Right lung (tissue), 5 donors: Measurements from ENCODE around the gene CHRNB2. TPM values are rescaled to one million over a fixed set of nuclear protein-coding genes. Genes with fewer than 3 reads are reported as not detected.

Experiments used
- DNase-seq, 2 donors: peaks; one replicate each; pipeline ENCODE4 v3.0.0-alpha.2; 2013
- polyA plus RNA-seq, 5 donors: library from polyadenylated mRNA; unstranded; fragments of 120-200 nt; gene quantifications; one replicate each; pipeline versions ENCODE4 v1.2.1 to v1.2.3, GENCODE V29; 2013; ENCODE audit warnings: inconsistent platforms in 1 of 5, low replicate concordance in 1 of 5; ENCODE audit not compliant: insufficient read length in 5 of 5, insufficient read depth in 1 of 5

The CHRNB2 gene
- polyA plus RNA-seq, 5 donors, result 0.41 to 0.68 (median 0.60) TPM

- no peak for DNase-seq
These were observed 42.1 kb downstream of the CHRNB2 start for GRCh38 chr1:154609398-154610380.

- DNase-seq, result no peak
These were observed 43.7 kb downstream of the CHRNB2 start for GRCh38 chr1:154611150-154611862.

- DNase-seq, result no peak
These were observed 46.7 kb downstream of the CHRNB2 start for GRCh38 chr1:154614247-154614646.

- no peak for DNase-seq
These were observed 47.3 kb downstream of the CHRNB2 start for GRCh38 chr1:154614901-154615300.

- DNase-seq, result no peak
These were observed 47.8 kb downstream of the CHRNB2 start for GRCh38 chr1:154615411-154615810.

GRCh38 chr1:154616659-154617345 lies 49.2 kb downstream of the CHRNB2 start:
- no peak for DNase-seq

GRCh38 chr1:154619181-154619948 lies 51.8 kb downstream of the CHRNB2 start:
- no peak for DNase-seq

GRCh38 chr1:154620751-154621150 lies 53.2 kb downstream of the CHRNB2 start:
- no peak for DNase-seq

GRCh38 chr1:154621875-154622274 lies 54.3 kb downstream of the CHRNB2 start:
- DNase-seq, result no peak

GRCh38 chr1:154622503-154623039 lies 55.0 kb downstream of the CHRNB2 start:
- no peak for DNase-seq

- no peak for DNase-seq
These were observed 55.8 kb downstream of the CHRNB2 start for GRCh38 chr1:154623358-154623757.

GRCh38 chr1:154624746-154625643 lies 57.4 kb downstream of the CHRNB2 start:
- no peak for DNase-seq

- DNase-seq, result peak; percentile 11 to 20
These were observed 59.1 kb downstream of the CHRNB2 start for GRCh38 chr1:154626456-154627256.

- DNase-seq, result peak; percentile 85 to 89
These were observed 59.9 kb downstream of the CHRNB2 start for GRCh38 chr1:154627257-154628120.

- DNase-seq, result no peak
These were observed 60.5 kb downstream of the CHRNB2 start for GRCh38 chr1:154628121-154628405.

- no peak for DNase-seq
These were observed 61.6 kb downstream of the CHRNB2 start for GRCh38 chr1:154629061-154629674.
